Neural cell (in vitro differentiated cells): Measurements from ENCODE around the gene DOCK9. TPM values are rescaled to one million over a fixed set of nuclear protein-coding genes. Genes with fewer than 3 reads are reported as not detected.

Source experiments
- H2AFZ ChIP-seq: fragments of 200-600, 300-800 bp; sonication (generic), shearing (Covaris generic); 2 replicates; pipeline ENCODE4 v1.6.0; 2014; ENCODE audit warnings: low read depth, mild to moderate bottlenecking, antibody characterized with exemption, low read length, moderate library complexity
- H3F3A ChIP-seq: fragments of 200-600 bp; shearing (Covaris generic); 2 replicates; pipeline ENCODE4 v1.6.1; 2016; ENCODE audit warnings: mild to moderate bottlenecking, moderate library complexity, mixed read lengths, antibody characterized with exemption, low read length; ENCODE audit not compliant: insufficient read depth, poor library complexity, severe bottlenecking
- H3K27ac ChIP-seq: fragments of 200-600, 300-800 bp; sonication (generic), shearing (Covaris generic); 2 replicates; pipeline ENCODE4 v1.5.1; 2014; ENCODE audit warnings: mild to moderate bottlenecking, low read length, moderate library complexity
- H3K27me3 ChIP-seq: fragments of 300-800, 200-600 bp; sonication (generic), shearing (Covaris generic); 2 replicates; pipeline ENCODE4 v1.6.0; 2014; ENCODE audit warnings: mild to moderate bottlenecking, low read depth, low read length, moderate library complexity; ENCODE audit not compliant: insufficient read depth
- H3K36me3 ChIP-seq: fragments of 300-800, 200-600 bp; sonication (generic), shearing (Covaris generic); 2 replicates; pipeline ENCODE4 v1.5.1; 2014; ENCODE audit warnings: mild to moderate bottlenecking, antibody characterized with exemption, low read length, moderate library complexity; ENCODE audit not compliant: insufficient read depth
- H3K4me2 ChIP-seq: fragments of 300-800, 200-600 bp; sonication (generic), shearing (Covaris generic); 2 replicates; pipeline ENCODE4 v1.6.0; 2014; ENCODE audit warnings: mild to moderate bottlenecking, low read length
- H3K4me3 ChIP-seq: fragments of 300-800, 200-600 bp; sonication (generic), shearing (Covaris generic); 2 replicates; pipeline ENCODE4 v1.5.1; 2014; ENCODE audit warnings: mild to moderate bottlenecking, low read length, moderate library complexity
- H3K79me2 ChIP-seq: fragments of 200-600 bp; shearing (Covaris generic); replicated peaks from 2 replicates; pipeline ENCODE4 v1.6.0; 2014; ENCODE audit warnings: mild to moderate bottlenecking, low read length, moderate library complexity; ENCODE audit not compliant: insufficient read depth
- H3K9ac ChIP-seq: fragments of 300-800, 200-600 bp; sonication (generic), shearing (Covaris generic); 2 replicates; pipeline ENCODE4 v1.6.1; 2016; ENCODE audit warnings: mild to moderate bottlenecking, low read length, mixed read lengths
- H3K9me2 ChIP-seq: fragments of 200-600 bp; shearing (Covaris generic); 2 replicates; pipeline ENCODE4 v1.6.1; 2016; ENCODE audit warnings: mild to moderate bottlenecking, low read length, mixed read lengths; ENCODE audit not compliant: insufficient read depth
- H3K9me3 ChIP-seq: fragments of 200-600, 300-800 bp; sonication (generic), shearing (Covaris generic); 2 replicates; pipeline ENCODE4 v1.6.1; 2016; ENCODE audit warnings: mild to moderate bottlenecking, mixed run types, low read length, moderate library complexity, mixed read lengths
- H4K20me1 ChIP-seq: fragments of 200-600 bp; shearing (Covaris generic); 2 replicates; pipeline ENCODE4 v1.6.1; 2016; ENCODE audit warnings: mild to moderate bottlenecking, mixed run types; ENCODE audit not compliant: insufficient read depth
- EP300 ChIP-seq: fragments of 450-650 bp; conservative IDR thresholded peaks from 2 replicates; pipeline ENCODE4 v1.6.1; 2014; ENCODE audit warnings: antibody characterized with exemption, mild to moderate bottlenecking, moderate library complexity; ENCODE audit not compliant: poor library complexity, severe bottlenecking
- EZH2 ChIP-seq: fragments of 200-600, 300-800 bp; shearing (Covaris generic), sonication (generic); IDR thresholded peaks from 2 replicates; pipeline ENCODE4 v1.6.1; 2014; ENCODE audit warnings: antibody characterized with exemption, low read length, borderline replicate concordance, mild to moderate bottlenecking; ENCODE audit not compliant: insufficient read depth, poor library complexity, severe bottlenecking
- MXI1 ChIP-seq: fragments of 450-650 bp; conservative IDR thresholded peaks from 2 replicates; pipeline ENCODE4 v1.6.1; 2014; ENCODE audit warnings: antibody characterized with exemption, mild to moderate bottlenecking; ENCODE audit not compliant: poor library complexity, severe bottlenecking
- POLR2AphosphoS5 ChIP-seq: IDR thresholded peaks from 2 replicates; pipeline ENCODE4 v1.6.1; 2012
- RAD21 ChIP-seq: fragments of 450-650 bp; conservative IDR thresholded peaks from 2 replicates; pipeline ENCODE4 v1.6.1; 2014; ENCODE audit warnings: antibody characterized with exemption, mild to moderate bottlenecking, moderate library complexity
- REST ChIP-seq: IDR thresholded peaks from 2 replicates; pipeline ENCODE4 v1.6.1; 2012; ENCODE audit warnings: borderline replicate concordance
- SMC3 ChIP-seq: fragments of 450-650 bp; conservative IDR thresholded peaks from 2 replicates; pipeline ENCODE4 v1.6.1; 2014; ENCODE audit warnings: antibody characterized with exemption, mild to moderate bottlenecking, moderate library complexity; ENCODE audit not compliant: poor library complexity
- TAF1 ChIP-seq: IDR thresholded peaks from 2 replicates; pipeline ENCODE4 v1.6.1; 2012; ENCODE audit warnings: low read depth
- polyA plus RNA-seq: library from polyadenylated mRNA; depleted of rRNA; stranded (reverse); fragments of >200 nt; gene quantifications from 2 replicates; pipeline ENCODE4 v1.2.3, GENCODE V29; 2014
- TF ChIP-seq, protein P1 (sequence below): fragments of 450-650 bp; IDR thresholded peaks from 2 replicates; pipeline ENCODE4 v1.5.1; 2014; ENCODE audit warnings: antibody characterized with exemption, mild to moderate bottlenecking, moderate library complexity; ENCODE audit not compliant: poor library complexity, severe bottlenecking

The DOCK9 gene
- polyA plus RNA-seq, 1 donor from 2014 or later: 11.4 TPM

- Histone ChIP-seq H3K27ac (no peak overlapping the region), H3K27me3 (no peaks in the 10 kb centered on the region), H3K4me2 (no peak overlapping the region), H3F3A (no peaks in the 10 kb centered on the region), H4K20me1 (no peaks in the 10 kb centered on the region), H3K9me2 (no peaks in the 10 kb centered on the region), H3K36me3 (no peaks in the 10 kb centered on the region), H2AFZ (no peak overlapping the region), H3K9ac (no peak overlapping the region), H3K9me3 (no peaks in the 10 kb centered on the region), H3K79me2 (no peaks in the 10 kb centered on the region), H3K4me3 (no peak overlapping the region)
- no peak for TF ChIP-seq SMC3
- TF ChIP-seq TAF1: no peak
Measured at GRCh38 chr13:98989469-98990235, 11.8 kb upstream of the DOCK9 start.

GRCh38 chr13:98988780-98989179, 10.9 kb upstream of the DOCK9 start:
- Histone ChIP-seq H2AFZ (no peak overlapping the region), H3K4me3 (no peak overlapping the region), H3K9me3 (no peaks in the 10 kb centered on the region), H3K79me2 (no peaks in the 10 kb centered on the region), H3K27ac (no peak overlapping the region), H3K4me2 (no peak overlapping the region), H3F3A (no peaks in the 10 kb centered on the region), H4K20me1 (no peaks in the 10 kb centered on the region), H3K9me2 (no peaks in the 10 kb centered on the region), H3K9ac (no peak overlapping the region), H3K27me3 (no peaks in the 10 kb centered on the region), H3K36me3 (no peaks in the 10 kb centered on the region)
- TF ChIP-seq REST (no peak), POLR2AphosphoS5 (no peak), EZH2 (no peak), RAD21 (no peak), MXI1 (no peak), EP300 (no peak), SMC3 (no peak), TAF1 (no peak)
- TF ChIP-seq, protein P1, sequence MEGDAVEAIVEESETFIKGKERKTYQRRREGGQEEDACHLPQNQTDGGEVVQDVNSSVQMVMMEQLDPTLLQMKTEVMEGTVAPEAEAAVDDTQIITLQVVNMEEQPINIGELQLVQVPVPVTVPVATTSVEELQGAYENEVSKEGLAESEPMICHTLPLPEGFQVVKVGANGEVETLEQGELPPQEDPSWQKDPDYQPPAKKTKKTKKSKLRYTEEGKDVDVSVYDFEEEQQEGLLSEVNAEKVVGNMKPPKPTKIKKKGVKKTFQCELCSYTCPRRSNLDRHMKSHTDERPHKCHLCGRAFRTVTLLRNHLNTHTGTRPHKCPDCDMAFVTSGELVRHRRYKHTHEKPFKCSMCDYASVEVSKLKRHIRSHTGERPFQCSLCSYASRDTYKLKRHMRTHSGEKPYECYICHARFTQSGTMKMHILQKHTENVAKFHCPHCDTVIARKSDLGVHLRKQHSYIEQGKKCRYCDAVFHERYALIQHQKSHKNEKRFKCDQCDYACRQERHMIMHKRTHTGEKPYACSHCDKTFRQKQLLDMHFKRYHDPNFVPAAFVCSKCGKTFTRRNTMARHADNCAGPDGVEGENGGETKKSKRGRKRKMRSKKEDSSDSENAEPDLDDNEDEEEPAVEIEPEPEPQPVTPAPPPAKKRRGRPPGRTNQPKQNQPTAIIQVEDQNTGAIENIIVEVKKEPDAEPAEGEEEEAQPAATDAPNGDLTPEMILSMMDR: no peak
